Testis (tissue), 3 donors: ENCODE results near the gene AP2A2. TPM values are rescaled to one million over a fixed set of nuclear protein-coding genes. Genes with fewer than 3 reads are reported as not detected.

Experiments used
- DNase-seq: peaks from one replicate; pipeline ENCODE4 v3.0.0-alpha.2; 2019
- H3K27ac ChIP-seq, 2 donors: fragments of 200-600 bp; sonication (generic); one replicate each; pipeline ENCODE4 v1.5.1; 2019
- H3K27me3 ChIP-seq: fragments of 200-600 bp; sonication (generic); one replicate; pipeline ENCODE4 v1.5.1; 2019
- H3K36me3 ChIP-seq: fragments of 200-600 bp; sonication (generic); one replicate; pipeline ENCODE4 v1.5.1; 2017; ENCODE audit warnings: low read depth; ENCODE audit errors: missing control alignments
- H3K4me1 ChIP-seq: fragments of 200-600 bp; sonication (generic); one replicate; pipeline ENCODE4 v1.5.1; 2019
- H3K4me3 ChIP-seq, 2 donors: fragments of 200-600 bp; sonication (generic); one replicate each; pipeline ENCODE4 v1.5.1; 2017 to 2019
- H3K9me3 ChIP-seq: fragments of 200-600 bp; sonication (generic); one replicate; pipeline ENCODE4 v1.5.1; 2017
- CTCF ChIP-seq, 3 experiments: fragments of 450-650 bp in 2 of 3; fragments of 200-600 bp in 1 of 3; sonication (generic) in 1 of 3; IDR thresholded peaks; one replicate each; pipeline ENCODE4 v1.5.1; 2016 to 2019; ENCODE audit warnings: antibody characterized with exemption in 3 of 3, mild to moderate bottlenecking in 2 of 3, moderate library complexity in 1 of 3
- POLR2A ChIP-seq: fragments of 450-650 bp; IDR thresholded peaks from one replicate; pipeline ENCODE4 v1.6.1; 2017; ENCODE audit warnings: antibody characterized with exemption, mild to moderate bottlenecking, moderate library complexity
- WGBS, 2 donors: methylation state at CpG; one replicate each; pipeline ENCODE4 v1.1.5; 2018; 5-methylcytosine and 5-hydroxymethylcytosine counted together
- intact Hi-C: fragments of 100-400 bp; cut with DNase I; formaldehyde crosslinking; loops from one replicate; pipeline ENCODE4 v1.15.1; 2023; ENCODE audit warnings: low total_unique reads
- polyA plus RNA-seq: library from polyadenylated mRNA; stranded (reverse); fragments of 350-450 nt; fragmentation: Illumina TruSeq; extraction: RNeasy Lipid Tissue Mini Kit (QIAGEN cat#74804); gene quantifications from one replicate; pipeline ENCODE4 v1.2.3, GENCODE V29; 2014; ENCODE audit warnings: low read depth, low replicate concordance; ENCODE audit not compliant: insufficient read depth
- total RNA-seq, 2 donors: library from RNA; depleted of rRNA; stranded (reverse); fragments of >200 nt; gene quantifications; one replicate each; pipeline ENCODE4 v1.2.3, GENCODE V29; 2016

AP2A2 gene
- total and polyA plus RNA-seq, 3 donors from 2014 or later = 82.0 to 106 (median 95.0) TPM

GRCh38 chr11:981764-982163, 56.1 kb downstream of the AP2A2 start:
- 90 to 93% methylated on average over 14 of the region's 14 CpGs for WGBS, 2 donors
- H3K9me3 ChIP-seq = no peaks in the 10 kb centered on the region
- H3K4me3 ChIP-seq = no peak overlapping the region
- no peak overlapping the region for H3K27ac ChIP-seq
- no peak for DNase-seq
- no peaks in the 10 kb centered on the region for H3K27me3 ChIP-seq
- intact Hi-C loops = no loop called here
- H3K36me3 ChIP-seq = no peaks in the 10 kb centered on the region
- H3K4me1 ChIP-seq = peaks cover 6% of the 10 kb centered on the region
- TF ChIP-seq CTCF (IDR thresholded peaks at IDR 0.05) = no peak
- TF ChIP-seq POLR2A = no peak

- intact Hi-C loops = no loop called here
- TF ChIP-seq CTCF (IDR thresholded peaks at IDR 0.05) (no peak), POLR2A (no peak)
- 93 to 96% methylated on average over 15 of the region's 15 CpGs for WGBS, 2 donors
- Histone ChIP-seq H3K36me3 (no peaks in the 10 kb centered on the region), H3K27ac (no peak overlapping the region), H3K4me3 (no peak overlapping the region), H3K9me3 (no peaks in the 10 kb centered on the region), H3K4me1 (no peaks in the 10 kb centered on the region), H3K27me3 (no peaks in the 10 kb centered on the region)
- DNase-seq = no peak
Measured at GRCh38 chr11:984546-984945, 58.9 kb downstream of the AP2A2 start.

- H3K27me3 ChIP-seq = no peaks in the 10 kb centered on the region
- H3K36me3 ChIP-seq = no peaks in the 10 kb centered on the region
- no peaks in the 10 kb centered on the region for H3K9me3 ChIP-seq
- H3K27ac ChIP-seq = no peak overlapping the region
- DNase-seq = no peak
- H3K4me1 ChIP-seq = no peaks in the 10 kb centered on the region
- intact Hi-C loops = no loop called here
- TF ChIP-seq POLR2A (no peak), CTCF (IDR thresholded peaks at IDR 0.05) (no peak)
- H3K4me3 ChIP-seq = no peak overlapping the region
- 86 to 94% methylated on average over 21 of the region's 21 CpGs for WGBS, 2 donors
Measured at GRCh38 chr11:985406-985805, 59.7 kb downstream of the AP2A2 start.

GRCh38 chr11:985848-986247, 60.2 kb downstream of the AP2A2 start:
- 95 to 96% methylated on average over 19 to 20 of the region's 20 CpGs for WGBS, 2 donors
- intact Hi-C loops = no loop called here

More at GRCh38 chr11:985848-986247, 60.2 kb downstream of the AP2A2 start:
- Histone ChIP-seq H3K36me3 (no peaks in the 10 kb centered on the region), H3K27me3 (no peaks in the 10 kb centered on the region), H3K27ac (no peak overlapping the region), H3K4me3 (no peak overlapping the region), H3K9me3 (no peaks in the 10 kb centered on the region), H3K4me1 (no peaks in the 10 kb centered on the region)
- TF ChIP-seq CTCF (IDR thresholded peaks at IDR 0.05) (no peak), POLR2A (no peak)
- no peak for DNase-seq
